Islet of Langerhans (tissue), 1 donor: ENCODE results near the gene EFHD1.
"Not testable (repeated sequence)": the region's sequence is repeated elsewhere in the genome, so short reads cannot be mapped to it uniquely, and the experiment has no call there.

Source experiments
- FAIRE-seq: peaks from one replicate; lab custom pipeline; 2011; peaks lifted over from hg19 to GRCh38; lab: Jason Lieb, UNC

EFHD1 gene

GRCh38 chr2:232621186-232621585 is 12.2 kb upstream of the EFHD1 start:
- FAIRE-seq: no peak

GRCh38 chr2:232622563-232622962 is 10.8 kb upstream of the EFHD1 start:
- FAIRE-seq: no peak

GRCh38 chr2:232623768-232624765 is 9.3 kb upstream of the EFHD1 start:
- no peak for FAIRE-seq

- FAIRE-seq: no peak
These were observed 6.8 kb upstream of the EFHD1 start for GRCh38 chr2:232626584-232626983.

GRCh38 chr2:232628466-232629128 is 4.8 kb upstream of the EFHD1 start:
- no peak for FAIRE-seq

- FAIRE-seq: no peak
These were observed 4.3 kb upstream of the EFHD1 start for GRCh38 chr2:232629129-232629475.

GRCh38 chr2:232632229-232632903 is 1.0 kb upstream of the EFHD1 start:
- no peak for FAIRE-seq

GRCh38 chr2:232632904-232633412 is 446 bp upstream of the EFHD1 start:
- no peak for FAIRE-seq

- no peak for FAIRE-seq
These were observed 1.1 kb downstream of the EFHD1 start for GRCh38 chr2:232634206-232635150.

GRCh38 chr2:232635376-232635775 is 2.0 kb downstream of the EFHD1 start:
- FAIRE-seq: not testable (repeated sequence)

GRCh38 chr2:232635820-232636219 is 2.4 kb downstream of the EFHD1 start:
- no peak for FAIRE-seq

GRCh38 chr2:232636788-232637420 is 3.5 kb downstream of the EFHD1 start:
- FAIRE-seq: no peak

GRCh38 chr2:232637866-232638583 is 4.6 kb downstream of the EFHD1 start:
- no peak for FAIRE-seq

GRCh38 chr2:232641153-232641848 is 7.9 kb downstream of the EFHD1 start:
- FAIRE-seq: no peak

GRCh38 chr2:232643147-232643425 is 9.7 kb downstream of the EFHD1 start:
- no peak for FAIRE-seq

- no peak for FAIRE-seq
These were observed 10.5 kb downstream of the EFHD1 start for GRCh38 chr2:232643813-232644347.

GRCh38 chr2:232645061-232645460 is 11.7 kb downstream of the EFHD1 start:
- no peak for FAIRE-seq

GRCh38 chr2:232646726-232647125 is 13.3 kb downstream of the EFHD1 start:
- no peak for FAIRE-seq

GRCh38 chr2:232647261-232647660 is 13.9 kb downstream of the EFHD1 start:
- FAIRE-seq: no peak

GRCh38 chr2:232649033-232649432 is 15.6 kb downstream of the EFHD1 start:
- no peak for FAIRE-seq
